Measurements from ENCODE around the gene ZCCHC18.
"Not testable (repeated sequence)": the region's sequence is repeated elsewhere in the genome, so short reads cannot be mapped to it uniquely, and the experiment has no call there.

Gene ZCCHC18

DNA sequence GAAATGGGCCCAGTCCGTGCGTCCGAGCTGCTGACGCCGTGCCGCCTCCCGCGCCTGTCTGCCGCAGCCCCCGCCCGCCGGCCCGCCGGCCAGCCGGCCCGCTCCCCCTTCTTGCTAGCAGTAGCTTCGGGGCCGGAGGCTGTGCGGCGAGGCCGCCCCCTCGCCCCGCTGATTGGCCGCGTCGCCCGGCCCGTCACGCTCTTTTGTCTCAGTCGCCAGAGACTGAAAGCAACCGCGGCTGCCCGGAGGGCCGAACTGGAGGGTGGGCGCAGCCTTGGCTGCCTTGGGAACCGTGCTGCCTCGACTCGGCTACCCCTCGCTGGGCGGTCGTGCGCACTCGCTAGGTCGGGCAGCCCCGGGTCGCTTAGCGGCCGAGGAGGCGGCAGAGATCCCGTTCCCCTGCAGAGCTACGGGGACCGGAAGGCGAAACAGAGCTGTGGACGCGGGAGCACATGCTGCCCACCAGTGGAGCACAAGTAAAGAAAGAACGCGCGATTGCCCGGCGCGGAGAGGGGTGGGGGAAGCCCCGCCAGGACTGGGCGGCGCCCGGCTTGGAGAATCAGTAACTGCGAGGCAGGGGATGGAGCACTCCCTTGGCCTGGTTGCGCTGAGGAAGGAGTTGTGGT is at the start of gene ZCCHC18:
TSS of gene ZCCHC18 (plus strand) at position 198 of the 626 bp plus-strand sequence. CDS start 1,589 bp downstream, outside the sequence.
- DNase-seq (ENCODE audit: extremely low read depth in 1 of 2, low read depth in 1 of 2): peak in 1 of 2 donors; percentile 5

- DNase-seq (ENCODE audit: extremely low read depth in 1 of 2, low read depth in 1 of 2): not testable (repeated sequence)
Measured at GRCh38 chrX:104062636-104063035, 49.7 kb upstream of the ZCCHC18 start.

GRCh38 chrX:104075778-104076445 is 36.4 kb upstream of the ZCCHC18 start, which contains the start of gene TMSB15C:
TSS of gene TMSB15C (minus strand) at chrX:104076236.
- DNase-seq (ENCODE audit: extremely low read depth in 1 of 2, low read depth in 1 of 2): not testable (repeated sequence)

DNA sequence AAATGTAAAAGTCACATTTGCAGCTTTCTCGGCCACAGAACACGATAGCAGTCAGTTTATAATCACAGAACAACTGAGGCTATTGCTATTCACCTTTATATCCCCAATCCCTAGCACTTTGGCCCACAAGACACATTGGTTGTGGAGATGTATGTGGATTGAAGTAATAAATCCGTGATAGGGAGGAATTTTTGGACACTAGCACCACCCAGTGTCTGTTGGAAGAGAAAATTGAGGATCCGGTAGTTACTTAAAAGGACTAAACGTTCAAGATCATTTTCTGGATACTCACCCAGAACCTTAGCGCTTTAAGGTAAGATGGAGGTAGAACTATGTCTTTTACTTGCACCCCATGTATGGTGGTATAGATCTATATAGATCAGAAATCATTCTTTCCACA is 34.5 kb upstream of the ZCCHC18 start:
- DNase-seq (ENCODE audit: extremely low read depth in 1 of 2, low read depth in 1 of 2): not testable (repeated sequence)

DNA sequence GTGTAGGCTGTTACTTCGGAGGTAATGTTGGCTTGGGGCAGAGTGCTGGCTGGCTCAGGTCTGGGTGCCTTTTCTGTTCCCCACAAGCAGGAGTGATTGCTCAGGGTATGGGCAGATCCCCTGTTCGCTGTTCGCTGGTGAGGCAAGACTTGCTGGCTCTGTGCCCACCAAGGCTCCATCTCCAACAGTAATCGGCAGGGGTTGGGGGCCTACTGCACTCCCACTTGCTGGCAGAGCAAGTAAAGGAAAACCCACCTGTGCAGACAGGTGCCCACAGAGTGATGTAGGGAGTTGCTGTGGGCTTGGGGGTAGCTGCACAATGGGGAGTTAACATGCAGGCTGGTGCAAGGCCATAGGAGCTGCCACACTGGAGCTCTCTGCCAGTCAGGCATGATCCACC is 28.3 kb upstream of the ZCCHC18 start:
- no peak for DNase-seq (ENCODE audit: extremely low read depth in 1 of 2, low read depth in 1 of 2)

- DNase-seq (ENCODE audit: extremely low read depth in 1 of 2, low read depth in 1 of 2): no peak
Measured at GRCh38 chrX:104084534-104085277, 27.6 kb upstream of the ZCCHC18 start.

DNA sequence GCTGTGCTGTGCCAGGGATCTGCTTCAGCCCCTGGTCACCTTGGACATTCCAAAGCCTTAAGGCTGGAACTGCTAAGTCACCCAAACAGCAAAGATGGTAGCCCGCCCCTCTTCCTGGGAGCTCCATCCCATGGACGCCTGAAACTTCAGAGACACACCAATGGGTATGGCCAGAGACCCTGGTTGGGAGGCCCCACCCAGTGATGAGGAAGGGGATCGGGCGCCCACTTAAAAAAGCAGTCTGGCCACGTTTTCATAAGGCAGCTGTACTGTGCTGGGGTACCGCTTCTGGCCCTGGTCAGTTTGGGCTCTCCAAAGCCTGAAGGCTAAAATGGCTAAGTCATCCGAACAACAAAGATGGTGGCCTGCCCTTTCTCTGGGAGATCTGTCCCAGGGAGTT is 26.8 kb upstream of the ZCCHC18 start:
- no peak for DNase-seq (ENCODE audit: extremely low read depth in 1 of 2, low read depth in 1 of 2)

DNA sequence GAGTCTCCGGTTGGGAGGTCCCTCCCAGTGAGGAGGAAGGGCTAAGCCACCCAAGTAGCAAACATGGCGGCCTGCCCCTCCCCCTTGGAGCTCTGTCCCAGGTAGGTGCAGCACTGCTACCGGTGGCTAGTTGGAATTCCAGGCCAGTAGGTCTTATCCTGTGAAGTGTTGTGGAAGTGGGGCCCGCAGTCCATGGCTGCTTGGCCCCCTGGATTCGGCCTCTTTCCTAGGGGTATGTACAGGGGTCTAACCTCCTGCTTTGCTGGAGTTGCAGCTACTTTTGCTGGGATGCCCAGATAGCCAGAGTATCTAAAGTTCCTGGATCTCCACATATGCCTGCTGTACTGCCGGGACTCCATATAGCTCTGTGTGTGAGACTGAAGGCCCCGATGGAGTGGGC is 26.4 kb upstream of the ZCCHC18 start:
- DNase-seq (ENCODE audit: extremely low read depth in 1 of 2, low read depth in 1 of 2): no peak

- peak; percentile 15 to 17 for DNase-seq (ENCODE audit: extremely low read depth in 1 of 2, low read depth in 1 of 2)
Measured at GRCh38 chrX:104098151-104098808, 14.0 kb upstream of the ZCCHC18 start.

DNA sequence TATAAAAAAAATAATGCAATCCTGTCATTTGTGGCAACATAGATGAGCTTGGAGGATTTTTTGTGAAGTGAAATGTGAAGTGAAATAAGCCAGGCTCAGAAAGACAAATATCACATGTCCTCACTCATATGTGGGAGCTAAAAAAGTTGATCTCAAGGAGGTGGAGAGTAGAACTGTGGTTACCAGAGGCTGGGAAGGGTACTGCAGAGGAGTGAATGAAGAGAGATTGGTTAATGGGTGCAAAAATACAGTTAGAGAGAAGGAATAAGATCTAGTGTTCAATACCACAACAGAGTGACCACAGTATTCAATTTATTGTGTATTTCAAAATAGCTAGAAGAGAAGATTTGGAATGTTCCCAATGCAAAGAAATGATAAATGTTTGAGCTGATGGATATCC is 13.4 kb upstream of the ZCCHC18 start:
- DNase-seq (ENCODE audit: extremely low read depth in 1 of 2, low read depth in 1 of 2): no peak

DNA sequence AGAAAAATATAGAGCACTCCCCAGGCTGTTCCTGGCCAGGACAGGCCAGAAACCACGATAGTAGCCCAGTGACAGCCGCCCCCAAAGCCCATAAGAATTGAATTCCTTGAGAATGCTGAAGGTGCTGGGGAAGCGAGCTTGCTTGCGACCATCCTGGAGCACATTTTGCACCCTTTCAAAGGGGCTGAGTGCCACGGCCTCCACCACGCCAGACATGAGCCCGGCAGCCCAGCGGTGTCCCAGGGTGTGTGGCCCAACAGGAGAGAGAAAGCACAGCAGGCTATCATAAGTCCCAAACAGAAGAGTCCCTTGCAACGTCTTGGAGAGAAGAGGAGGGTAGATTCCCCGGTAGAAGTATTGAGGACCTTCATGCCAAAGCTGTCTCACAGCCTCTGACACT is 7.6 kb upstream of the ZCCHC18 start:
- DNase-seq (ENCODE audit: extremely low read depth in 1 of 2, low read depth in 1 of 2): no peak

DNA sequence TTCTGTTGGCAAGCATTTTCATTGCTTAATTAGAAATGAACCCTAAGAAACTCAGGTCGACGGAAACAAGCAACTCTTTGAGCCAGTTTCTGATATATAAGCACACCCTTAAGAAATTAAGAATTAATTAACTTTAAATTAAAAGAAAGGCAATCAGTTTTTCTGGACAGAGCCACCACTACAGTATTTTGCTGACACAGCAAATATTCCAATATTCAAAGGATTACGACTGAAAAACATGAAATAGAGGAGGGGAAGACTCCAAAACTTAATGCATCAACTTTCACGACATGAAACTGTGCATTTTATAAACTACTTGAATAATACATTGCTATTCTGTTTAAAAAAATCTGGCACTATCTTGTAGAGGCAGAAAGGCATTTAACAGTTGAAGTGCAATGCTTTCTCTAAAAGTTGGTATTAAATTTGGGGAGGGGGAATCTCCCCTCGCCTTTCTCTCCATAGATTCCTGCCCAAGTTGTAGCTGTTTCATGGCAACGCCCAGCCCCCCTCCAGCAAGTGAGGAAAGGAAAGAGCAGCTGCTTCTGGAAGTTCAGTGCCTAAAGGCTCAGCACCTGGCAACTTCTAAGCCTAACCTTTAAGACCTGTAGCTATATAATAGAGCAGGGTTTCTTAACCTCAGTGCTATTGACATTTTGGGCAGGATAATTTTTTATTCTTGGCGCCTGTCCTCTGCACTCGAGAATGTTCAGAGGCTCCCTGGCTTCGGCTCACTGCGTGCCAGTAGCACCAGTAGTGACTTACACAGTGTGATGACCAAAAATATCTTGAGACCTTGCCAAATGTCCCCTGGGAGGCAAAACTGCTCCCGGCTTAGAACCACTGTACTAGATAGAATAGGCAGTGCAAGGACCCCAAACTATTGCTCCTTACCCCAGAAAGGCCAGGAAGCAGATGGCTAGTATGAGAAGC is 6.7 kb upstream of the ZCCHC18 start:
- no peak for DNase-seq (ENCODE audit: extremely low read depth in 1 of 2, low read depth in 1 of 2)

DNA sequence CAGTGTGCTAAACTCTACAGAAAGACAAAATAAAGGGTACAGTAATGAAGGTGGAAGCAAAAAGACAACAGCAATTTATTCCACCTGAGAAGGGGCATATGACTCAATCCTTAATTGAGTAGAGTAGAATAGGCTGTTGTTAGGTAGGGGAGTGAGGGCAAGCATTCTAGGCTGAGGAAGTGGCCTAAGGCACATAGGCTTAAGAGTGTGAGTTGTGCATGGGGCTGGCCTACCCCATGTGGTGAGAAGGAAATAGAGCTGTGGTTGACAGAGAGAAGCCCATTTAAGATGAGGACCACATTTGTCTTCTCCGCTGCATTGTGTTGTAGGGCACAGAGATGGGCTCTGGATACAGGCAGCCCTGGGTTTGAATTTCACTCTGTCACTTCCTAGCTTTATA is 3.4 kb upstream of the ZCCHC18 start:
- DNase-seq (ENCODE audit: extremely low read depth in 1 of 2, low read depth in 1 of 2): no peak

- not testable (repeated sequence) for DNase-seq (ENCODE audit: extremely low read depth in 1 of 2, low read depth in 1 of 2)
Measured at GRCh38 chrX:104110491-104111240, 1.7 kb upstream of the ZCCHC18 start.

DNA sequence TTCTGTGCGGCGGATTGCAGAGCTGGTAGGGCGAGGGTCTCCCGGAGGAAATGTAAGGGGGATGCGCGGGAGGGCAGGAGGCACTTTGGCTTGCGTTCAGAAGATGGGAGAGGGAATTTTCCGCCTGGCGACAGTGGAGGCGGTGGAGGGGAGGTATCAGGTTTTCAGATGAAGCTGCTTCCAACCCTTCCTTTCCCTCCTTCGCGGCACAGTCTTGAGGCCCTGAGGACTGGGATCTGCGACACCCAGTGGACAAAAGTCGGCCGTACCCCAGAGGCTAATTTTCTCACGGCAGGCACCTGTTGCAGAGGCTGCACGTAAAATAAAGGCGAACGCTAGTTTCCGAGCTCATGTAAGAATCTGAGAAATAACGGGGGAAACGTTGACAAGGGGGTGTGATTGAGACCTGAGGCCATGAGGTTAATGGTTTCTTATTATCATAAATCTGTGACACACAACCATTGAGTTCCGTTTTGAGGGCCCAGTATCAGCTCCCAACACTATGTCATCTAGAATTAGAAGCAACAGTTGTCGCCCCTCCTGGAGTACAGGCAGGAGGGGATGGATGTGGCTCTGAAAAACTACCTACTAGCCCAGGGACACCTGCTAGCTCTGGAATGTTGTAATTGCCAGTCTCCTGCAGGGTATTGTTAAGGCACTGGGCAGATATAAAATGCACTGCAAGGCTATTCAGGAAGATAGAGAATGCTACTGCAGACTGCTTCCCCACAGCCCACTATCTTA is 1.1 kb downstream of the ZCCHC18 start:
- DNase-seq (ENCODE audit: extremely low read depth in 1 of 2, low read depth in 1 of 2): peak in 1 of 2 donors; percentile 22

GRCh38 chrX:104117759-104118158 is 5.4 kb downstream of the ZCCHC18 start:
- DNase-seq (ENCODE audit: extremely low read depth in 1 of 2, low read depth in 1 of 2): no peak

- DNase-seq (ENCODE audit: extremely low read depth in 1 of 2, low read depth in 1 of 2): no peak
Measured at GRCh38 chrX:104118765-104119164, 6.4 kb downstream of the ZCCHC18 start.

- no peak for DNase-seq (ENCODE audit: extremely low read depth in 1 of 2, low read depth in 1 of 2)
Measured at GRCh38 chrX:104122829-104123228, 10.5 kb downstream of the ZCCHC18 start.

- DNase-seq (ENCODE audit: extremely low read depth in 1 of 2, low read depth in 1 of 2): no peak
Measured at GRCh38 chrX:104126856-104127255, 14.5 kb downstream of the ZCCHC18 start.
